Smooth muscle cell (in vitro differentiated cells): ENCODE results near the gene PLK2. TPM values are rescaled to one million over a fixed set of nuclear protein-coding genes. Genes with fewer than 3 reads are reported as not detected.
A peak's percentile ranks its signal among the peaks of the same experiment; 100 is the strongest.

Experiments
- DNase-seq: peaks from one replicate; lab custom pipeline; 2025; ENCODE audit not compliant: unreplicated experiment; lab: John Stamatoyannopoulos, UW
- H2AFZ ChIP-seq: fragments of 200-600 bp; sonication (generic); 2 replicates; pipeline ENCODE4 v1.6.0; 2016; ENCODE audit warnings: antibody characterized with exemption, low read depth, mild to moderate bottlenecking
- H3F3A ChIP-seq: fragments of 200-600 bp; sonication (generic); 2 replicates; pipeline ENCODE4 v1.6.0; 2017; ENCODE audit warnings: antibody characterized with exemption, low read depth
- H3K27ac ChIP-seq: fragments of 200-600 bp; sonication (generic); 2 replicates; pipeline ENCODE4 v1.5.1; 2016; ENCODE audit warnings: low read depth, mild to moderate bottlenecking
- H3K27me3 ChIP-seq: fragments of 200-600 bp; sonication (generic); 2 replicates; pipeline ENCODE4 v1.6.1; 2016; ENCODE audit warnings: low read depth, mild to moderate bottlenecking
- H3K36me3 ChIP-seq: fragments of 200-600 bp; sonication (generic); 2 replicates; pipeline ENCODE4 v1.5.1; 2016; ENCODE audit warnings: low read depth
- H3K4me1 ChIP-seq: fragments of 200-600 bp; sonication (generic); 2 replicates; pipeline ENCODE4 v1.5.1; 2016; ENCODE audit warnings: low read depth
- H3K4me2 ChIP-seq: fragments of 200-600 bp; sonication (generic); 2 replicates; pipeline ENCODE4 v1.6.0; 2016; ENCODE audit warnings: mild to moderate bottlenecking
- H3K4me3 ChIP-seq: fragments of 200-600 bp; sonication (generic); 2 replicates; pipeline ENCODE4 v1.5.1; 2016; ENCODE audit warnings: mild to moderate bottlenecking
- H3K79me2 ChIP-seq: fragments of 200-600 bp; sonication (generic); 2 replicates; pipeline ENCODE4 v1.6.0; 2016; ENCODE audit warnings: low read depth, mild to moderate bottlenecking
- H3K9ac ChIP-seq: fragments of 200-600 bp; sonication (generic); 2 replicates; pipeline ENCODE4 v1.6.0; 2016; ENCODE audit warnings: low read depth
- H3K9me3 ChIP-seq: fragments of 200-600 bp; sonication (generic); replicated peaks from 2 replicates; pipeline ENCODE4 v1.5.1; 2016; ENCODE audit warnings: low read depth
- H4K20me1 ChIP-seq: fragments of 200-600 bp; sonication (generic); 2 replicates; pipeline ENCODE4 v1.6.0; 2016; ENCODE audit warnings: low read depth
- WGBS: methylation state at CpG from one replicate; pipeline ENCODE4 v1.1.7; 2016; ENCODE audit warnings: low lambda C conversion rate; 5-methylcytosine and 5-hydroxymethylcytosine counted together
- polyA plus RNA-seq: library from polyadenylated mRNA; unstranded; fragments of >200 nt; fragmentation: Nextera tagmentation; extraction: Ambion mirVana; gene quantifications from 2 replicates; pipeline ENCODE4 v1.2.1, GENCODE V29; 2016
- total RNA-seq: library from RNA; depleted of rRNA; stranded (reverse); fragments of >200 nt; gene quantifications from 2 replicates; pipeline ENCODE4 v1.2.3, GENCODE V29; 2014
- TF ChIP-seq, protein P1 (sequence below): fragments of 200-600 bp; sonication (generic); IDR thresholded peaks from 2 replicates; pipeline ENCODE4 v1.5.1; 2017; ENCODE audit warnings: borderline replicate concordance, mild to moderate bottlenecking, antibody characterized with exemption; ENCODE audit not compliant: insufficient read depth, poor library complexity, severe bottlenecking

Gene PLK2
- total and polyA plus RNA-seq, 2 experiments from 2014 or later, result 175 to 425 TPM

DNA sequence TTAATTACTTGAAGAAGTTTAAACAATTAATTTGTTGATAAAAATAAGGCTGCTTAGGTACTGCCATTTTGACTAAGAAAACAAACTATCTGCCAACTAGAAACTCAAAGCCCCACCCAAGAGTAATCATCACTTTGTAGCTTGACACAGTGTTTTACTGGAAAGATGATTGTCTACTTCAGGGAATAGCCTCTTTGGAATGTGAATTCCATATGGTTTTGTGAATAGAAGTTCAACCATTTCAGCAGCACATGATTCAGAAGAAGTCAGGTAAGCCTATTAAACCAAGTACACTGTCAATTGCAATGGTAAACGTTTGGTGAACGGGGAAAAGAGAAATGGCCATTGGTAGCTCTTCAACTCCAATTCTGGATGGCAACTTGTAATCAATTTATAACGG, 55.2 kb downstream of the PLK2 start:
- TF ChIP-seq, protein P1, sequence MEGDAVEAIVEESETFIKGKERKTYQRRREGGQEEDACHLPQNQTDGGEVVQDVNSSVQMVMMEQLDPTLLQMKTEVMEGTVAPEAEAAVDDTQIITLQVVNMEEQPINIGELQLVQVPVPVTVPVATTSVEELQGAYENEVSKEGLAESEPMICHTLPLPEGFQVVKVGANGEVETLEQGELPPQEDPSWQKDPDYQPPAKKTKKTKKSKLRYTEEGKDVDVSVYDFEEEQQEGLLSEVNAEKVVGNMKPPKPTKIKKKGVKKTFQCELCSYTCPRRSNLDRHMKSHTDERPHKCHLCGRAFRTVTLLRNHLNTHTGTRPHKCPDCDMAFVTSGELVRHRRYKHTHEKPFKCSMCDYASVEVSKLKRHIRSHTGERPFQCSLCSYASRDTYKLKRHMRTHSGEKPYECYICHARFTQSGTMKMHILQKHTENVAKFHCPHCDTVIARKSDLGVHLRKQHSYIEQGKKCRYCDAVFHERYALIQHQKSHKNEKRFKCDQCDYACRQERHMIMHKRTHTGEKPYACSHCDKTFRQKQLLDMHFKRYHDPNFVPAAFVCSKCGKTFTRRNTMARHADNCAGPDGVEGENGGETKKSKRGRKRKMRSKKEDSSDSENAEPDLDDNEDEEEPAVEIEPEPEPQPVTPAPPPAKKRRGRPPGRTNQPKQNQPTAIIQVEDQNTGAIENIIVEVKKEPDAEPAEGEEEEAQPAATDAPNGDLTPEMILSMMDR, result no peak
- H2AFZ ChIP-seq, result no peak overlapping the region

More for the DNA sequence above, 55.2 kb downstream of the PLK2 start:
- H3K79me2 ChIP-seq, result no peaks in the 10 kb centered on the region
- H4K20me1 ChIP-seq, result no peaks in the 10 kb centered on the region
- peaks cover 12% of the 10 kb centered on the region for H3K4me1 ChIP-seq
- no peaks in the 10 kb centered on the region for H3K27me3 ChIP-seq
- H3K4me2 ChIP-seq, result no peak overlapping the region
- H3K9ac ChIP-seq, result no peak overlapping the region
- H3F3A ChIP-seq, result no peaks in the 10 kb centered on the region
- DNase-seq, result no peak
- H3K36me3 ChIP-seq, result no peaks in the 10 kb centered on the region
- H3K27ac ChIP-seq, result peak overlapping the region; percentile 23
- H3K9me3 ChIP-seq, result no peaks in the 10 kb centered on the region
- no peak overlapping the region for H3K4me3 ChIP-seq
- WGBS, result 88% methylated on average over 3 of the region's 3 CpGs

Other genes with a start within 250 kb of the PLK2 start
- not detected in 2 replicates for gene GAPT, start 31.3 kb upstream of the PLK2 start, total RNA-seq
- not detected in 2 replicates for gene GAPT, start 31.3 kb upstream of the PLK2 start, polyA plus RNA-seq
- gene RAB3C, start 123.0 kb upstream of the PLK2 start, total RNA-seq, result 0.36 and 1.1 TPM in 2 replicates
- 0.10 and 0.93 TPM in 2 replicates for gene RAB3C, start 123.0 kb upstream of the PLK2 start, polyA plus RNA-seq